Kidney epithelial cell (primary cell): ENCODE results near the gene CDA. TPM values are rescaled to one million over a fixed set of nuclear protein-coding genes. Genes with fewer than 3 reads are reported as not detected.

Experiments
- DNase-seq: peaks from one replicate; pipeline ENCODE4 v3.0.0-alpha.2; 2010; ENCODE audit warnings: low read depth
- H3K27me3 ChIP-seq: 2 replicates; pipeline ENCODE4 v1.6.0; 2011; ENCODE audit warnings: low read length; ENCODE audit not compliant: control insufficient read depth, insufficient read depth
- H3K36me3 ChIP-seq: 2 replicates; pipeline ENCODE4 v1.5.1; 2011; ENCODE audit warnings: low read length; ENCODE audit not compliant: control insufficient read depth, insufficient read depth
- H3K4me3 ChIP-seq: 2 replicates; pipeline ENCODE4 v1.5.1; 2011; ENCODE audit warnings: low read depth, mild to moderate bottlenecking, control low read depth, low read length
- CTCF ChIP-seq: IDR thresholded peaks from 2 replicates; pipeline ENCODE4 v1.5.1; 2011; ENCODE audit warnings: mild to moderate bottlenecking, moderate library complexity, low read length, control low read depth, inconsistent platforms; ENCODE audit not compliant: insufficient read depth, poor library complexity, severe bottlenecking
- total RNA-seq: library from RNA; depleted of rRNA; stranded (reverse); fragments of >200 nt; gene quantifications from 2 replicates; pipeline ENCODE4 v1.2.3, GENCODE V29; 2015

The CDA gene
- total RNA-seq, 1 donor from 2014 or later, result 3.1 TPM

GRCh38 chr1:20596106-20596505 lies 7.2 kb downstream of the CDA start:
- no peak for DNase-seq
- Histone ChIP-seq H3K4me3 (no peak overlapping the region), H3K36me3 (no peaks in the 10 kb centered on the region), H3K27me3 (no peaks in the 10 kb centered on the region)
- TF ChIP-seq CTCF, result no peak

GRCh38 chr1:20597650-20598049 lies 8.8 kb downstream of the CDA start:
- no peak for TF ChIP-seq CTCF
- no peaks in the 10 kb centered on the region for H3K36me3 ChIP-seq
- H3K27me3 ChIP-seq, result no peaks in the 10 kb centered on the region
- DNase-seq, result no peak
- H3K4me3 ChIP-seq, result no peak overlapping the region

GRCh38 chr1:20600156-20600555 lies 11.3 kb downstream of the CDA start:
- no peaks in the 10 kb centered on the region for H3K36me3 ChIP-seq
- H3K27me3 ChIP-seq, result no peaks in the 10 kb centered on the region
- no peak for TF ChIP-seq CTCF
- no peak for DNase-seq
- no peak overlapping the region for H3K4me3 ChIP-seq

GRCh38 chr1:20601129-20601825 lies 12.4 kb downstream of the CDA start:
- no peaks in the 10 kb centered on the region for H3K27me3 ChIP-seq
- no peaks in the 10 kb centered on the region for H3K36me3 ChIP-seq
- DNase-seq, result no peak
- no peak for TF ChIP-seq CTCF
- no peak overlapping the region for H3K4me3 ChIP-seq

- TF ChIP-seq CTCF, result no peak
- DNase-seq, result no peak
- Histone ChIP-seq H3K27me3 (no peaks in the 10 kb centered on the region), H3K4me3 (no peak overlapping the region), H3K36me3 (no peaks in the 10 kb centered on the region)
These were observed 14.1 kb downstream of the CDA start for GRCh38 chr1:20602851-20603450.
